Vagina (tissue), 2 donors: ENCODE measurements around the gene GALNT16.

ENCODE experiments used
- CTCF ChIP-seq, 3 experiments: fragments of 450-650 bp in 2 of 3; fragments of 200-600 bp in 1 of 3; sonication (generic) in 1 of 3; IDR thresholded peaks; one replicate each; pipeline ENCODE4 v1.5.1; 2017 to 2019; ENCODE audit warnings: antibody characterized with exemption in 3 of 3, mild to moderate bottlenecking in 2 of 3, moderate library complexity in 2 of 3
- POLR2A ChIP-seq, 2 donors: fragments of 450-650 bp; IDR thresholded peaks; one replicate each; pipeline ENCODE4 v1.6.1; 2017; ENCODE audit warnings: antibody characterized with exemption in 2 of 2, mild to moderate bottlenecking in 2 of 2, moderate library complexity in 2 of 2
- POLR2AphosphoS5 ChIP-seq, 2 donors: sonication (generic); formaldehyde crosslinking; IDR thresholded peaks; one replicate each; pipeline ENCODE4 v1.9.0; 2017; ENCODE audit warnings: antibody characterized with exemption in 2 of 2, mild to moderate bottlenecking in 2 of 2, low read depth in 1 of 2; ENCODE audit not compliant: insufficient read depth in 1 of 2

GRCh38 chr14:69285661-69286255 is 25.8 kb downstream of the GALNT16 start:
- TF ChIP-seq CTCF (IDR thresholded peaks at IDR 0.05), result no peak
- no peak for TF ChIP-seq POLR2AphosphoS5 (IDR thresholded peaks at IDR 0.05; ENCODE audit: insufficient read depth in 1 of 2, low read depth in 1 of 2)
- no peak for TF ChIP-seq POLR2A (IDR thresholded peaks at IDR 0.05)
